ENCODE results near the gene PNLIPRP2. TPM values are rescaled to one million over a fixed set of nuclear protein-coding genes. Genes with fewer than 3 reads are reported as not detected.
A peak's percentile ranks its signal among the peaks of the same experiment; 100 is the strongest.

PNLIPRP2 gene
- total RNA-seq, 4 donors from 2014 or later, result not detected

DNA sequence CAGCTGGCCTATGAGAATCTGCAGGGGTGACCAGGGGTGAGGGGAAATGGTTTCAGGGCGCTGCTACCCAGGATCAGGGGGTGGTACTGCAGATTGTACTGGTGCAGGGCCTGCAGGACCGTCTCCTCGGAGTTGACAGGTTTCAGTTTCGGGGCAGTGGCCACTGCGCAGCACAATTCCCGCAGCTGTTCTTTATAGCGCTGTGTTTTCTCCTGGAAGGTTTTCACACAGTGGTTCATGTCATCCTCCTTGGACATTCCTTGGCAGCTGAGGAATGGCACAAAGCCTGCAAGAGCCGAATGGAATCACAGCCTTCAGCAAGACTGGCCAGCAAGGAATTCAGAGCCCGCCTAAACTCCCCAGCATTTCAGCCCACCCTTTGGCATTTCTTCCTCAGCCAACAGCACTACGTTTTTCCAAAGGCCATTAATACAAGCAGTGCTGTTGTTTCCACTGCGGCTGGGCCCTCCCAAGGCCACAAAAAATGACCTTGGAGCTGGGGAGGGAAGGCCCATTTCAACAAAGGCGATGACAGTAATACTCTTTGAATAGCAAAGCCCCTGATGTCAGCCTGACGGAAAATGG is 44.9 kb downstream of the PNLIPRP2 start:
- Histone ChIP-seq H3K4me1 (peaks cover 0 to 23% (median 21%) of the 10 kb centered on the region in 4 donors), H3K9me3 (no peaks in the 10 kb centered on the region), H3K27ac (replicated peaks in 1 of 4) (peak overlapping the region; percentile 10 to 62 (median 54)), H3K36me3 (no peaks in the 10 kb centered on the region), H3K27me3 (peaks cover 0 to 11% (median 0%) of the 10 kb centered on the region in 4 donors), H3K4me3 (peak overlapping the region; percentile 32 to 46 (median 36))
- intact Hi-C loops (cut with DNase I), result no loop called here
- DNase-seq (ENCODE audit: extremely low spot score), result no peak
- 34% methylated on average over 13 of the region's 13 CpGs for WGBS
- TF ChIP-seq EP300 (IDR thresholded peaks at IDR 0.05), result no peak
- TF ChIP-seq POLR2AphosphoS5 (IDR thresholded peaks at IDR 0.05), result peak; percentile 45 to 50

GRCh38 chr10:116667484-116667883 is 46.7 kb downstream of the PNLIPRP2 start:
- no peak for DNase-seq (ENCODE audit: extremely low spot score)
- Histone ChIP-seq H3K27me3 (peaks cover 0 to 14% (median 0%) of the 10 kb centered on the region in 4 donors), H3K4me1 (peaks cover 0 to 24% (median 21%) of the 10 kb centered on the region in 4 donors), H3K4me3 (no peak overlapping the region), H3K9me3 (no peaks in the 10 kb centered on the region), H3K27ac (replicated peaks in 1 of 4) (no peak overlapping the region), H3K36me3 (peaks cover 0 to 8% (median 6%) of the 10 kb centered on the region in 4 donors)
- TF ChIP-seq EP300 (IDR thresholded peaks at IDR 0.05) (no peak), POLR2AphosphoS5 (IDR thresholded peaks at IDR 0.05) (no peak), POLR2A (IDR thresholded peaks at IDR 0.05; ENCODE audit: low read depth) (no peak)
- TF ChIP-seq, protein P1, sequence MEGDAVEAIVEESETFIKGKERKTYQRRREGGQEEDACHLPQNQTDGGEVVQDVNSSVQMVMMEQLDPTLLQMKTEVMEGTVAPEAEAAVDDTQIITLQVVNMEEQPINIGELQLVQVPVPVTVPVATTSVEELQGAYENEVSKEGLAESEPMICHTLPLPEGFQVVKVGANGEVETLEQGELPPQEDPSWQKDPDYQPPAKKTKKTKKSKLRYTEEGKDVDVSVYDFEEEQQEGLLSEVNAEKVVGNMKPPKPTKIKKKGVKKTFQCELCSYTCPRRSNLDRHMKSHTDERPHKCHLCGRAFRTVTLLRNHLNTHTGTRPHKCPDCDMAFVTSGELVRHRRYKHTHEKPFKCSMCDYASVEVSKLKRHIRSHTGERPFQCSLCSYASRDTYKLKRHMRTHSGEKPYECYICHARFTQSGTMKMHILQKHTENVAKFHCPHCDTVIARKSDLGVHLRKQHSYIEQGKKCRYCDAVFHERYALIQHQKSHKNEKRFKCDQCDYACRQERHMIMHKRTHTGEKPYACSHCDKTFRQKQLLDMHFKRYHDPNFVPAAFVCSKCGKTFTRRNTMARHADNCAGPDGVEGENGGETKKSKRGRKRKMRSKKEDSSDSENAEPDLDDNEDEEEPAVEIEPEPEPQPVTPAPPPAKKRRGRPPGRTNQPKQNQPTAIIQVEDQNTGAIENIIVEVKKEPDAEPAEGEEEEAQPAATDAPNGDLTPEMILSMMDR (IDR thresholded peaks at IDR 0.05), result no peak
- WGBS, result 89% methylated on average over 3 of the region's 3 CpGs
- intact Hi-C loops (cut with DNase I), result no loop called here

DNA sequence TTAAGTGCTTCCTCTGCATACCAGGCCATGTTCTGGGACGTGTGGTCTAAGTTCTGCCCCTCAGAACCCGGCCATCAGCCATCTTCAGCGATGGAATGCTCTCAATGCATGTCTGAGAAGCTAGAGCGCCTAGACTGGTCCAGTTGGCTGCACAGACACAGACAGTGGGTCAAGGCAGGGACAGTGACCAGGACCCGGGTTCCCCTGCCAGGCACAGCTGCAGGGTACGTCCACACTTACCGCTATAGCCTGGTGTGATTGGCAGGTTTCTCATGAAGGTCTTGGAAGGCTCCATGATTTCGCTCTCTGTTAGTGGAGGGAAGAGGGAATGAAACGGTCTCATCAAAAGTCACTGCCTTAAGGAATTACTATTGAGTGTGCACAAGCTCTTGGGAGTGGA is 47.3 kb downstream of the PNLIPRP2 start:
- Histone ChIP-seq H3K9me3 (no peaks in the 10 kb centered on the region), H3K27me3 (peaks cover 0 to 14% (median 0%) of the 10 kb centered on the region in 4 donors), H3K36me3 (peaks cover 1 to 11% (median 8%) of the 10 kb centered on the region in 4 donors), H3K27ac (replicated peaks in 1 of 4) (no peak overlapping the region), H3K4me1 (peaks cover 0 to 24% (median 21%) of the 10 kb centered on the region in 4 donors), H3K4me3 (no peak overlapping the region)
- intact Hi-C loops (cut with DNase I), result no loop called here
- TF ChIP-seq POLR2AphosphoS5 (IDR thresholded peaks at IDR 0.05), result no peak
- no peak for TF ChIP-seq EP300 (IDR thresholded peaks at IDR 0.05)
- DNase-seq (ENCODE audit: extremely low spot score), result no peak
- WGBS, result 100% methylated on average over 6 of the region's 9 CpGs

- TF ChIP-seq POLR2A (IDR thresholded peaks at IDR 0.05; ENCODE audit: low read depth) (no peak), POLR2AphosphoS5 (IDR thresholded peaks at IDR 0.05) (no peak), EP300 (IDR thresholded peaks at IDR 0.05) (no peak)
- TF ChIP-seq, protein P1 (IDR thresholded peaks at IDR 0.05), result no peak
- no peaks in the 10 kb centered on the region for H3K9me3 ChIP-seq
- peaks cover 0 to 14% (median 0%) of the 10 kb centered on the region in 4 donors for H3K27me3 ChIP-seq
- peaks cover 0 to 24% (median 21%) of the 10 kb centered on the region in 4 donors for H3K4me1 ChIP-seq
- no peak for DNase-seq (ENCODE audit: extremely low spot score)
- H3K36me3 ChIP-seq, result peaks cover 6 to 16% (median 11%) of the 10 kb centered on the region in 4 donors
- intact Hi-C loops (cut with DNase I), result no loop called here
- H3K27ac ChIP-seq (replicated peaks in 1 of 4), result no peak overlapping the region
- WGBS, result no CpG with 5 or more reads among the region's 2 CpGs
- H3K4me3 ChIP-seq, result no peak overlapping the region
These were observed 47.7 kb downstream of the PNLIPRP2 start for GRCh38 chr10:116668446-116668845.

DNA sequence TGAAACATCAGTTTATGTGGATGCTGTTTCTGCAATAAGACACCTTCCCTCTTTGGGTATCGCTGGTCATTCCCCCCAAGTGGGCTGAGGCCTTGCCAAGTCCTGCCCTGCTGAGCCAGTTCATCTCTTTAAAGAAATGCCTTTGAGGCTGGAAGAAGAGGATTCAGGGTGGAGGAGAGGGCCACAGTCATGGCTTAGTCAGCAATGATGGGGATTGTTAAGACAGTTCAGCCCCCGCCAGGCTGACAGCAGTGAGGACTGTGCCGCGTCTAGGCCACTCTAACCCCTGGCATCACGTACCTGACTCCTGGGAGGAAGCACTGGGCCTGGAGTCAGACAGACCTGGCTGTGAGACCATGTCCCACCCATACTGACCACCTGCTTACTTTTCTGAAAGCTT is 48.3 kb downstream of the PNLIPRP2 start:
- WGBS, result 84% methylated on average over 5 of the region's 5 CpGs
- TF ChIP-seq, protein P1 (IDR thresholded peaks at IDR 0.05), result no peak
- TF ChIP-seq POLR2A (IDR thresholded peaks at IDR 0.05; ENCODE audit: low read depth) (no peak), POLR2AphosphoS5 (IDR thresholded peaks at IDR 0.05) (no peak), EP300 (IDR thresholded peaks at IDR 0.05) (no peak)
- peak overlapping the region; percentile 40 to 52 (median 47) for H3K4me3 ChIP-seq
- intact Hi-C loops (cut with DNase I), result no loop called here
- peaks cover 0 to 14% (median 0%) of the 10 kb centered on the region in 4 donors for H3K27me3 ChIP-seq
- H3K9me3 ChIP-seq, result no peaks in the 10 kb centered on the region
- peaks cover 0 to 24% (median 21%) of the 10 kb centered on the region in 4 donors for H3K4me1 ChIP-seq
- peaks cover 11 to 21% (median 15%) of the 10 kb centered on the region in 4 donors for H3K36me3 ChIP-seq
- H3K27ac ChIP-seq (replicated peaks in 1 of 4), result peak overlapping the region in 3 of 4 donors; percentile 0 to 58 (median 53)
- no peak for DNase-seq (ENCODE audit: extremely low spot score)

All from esophagus muscularis mucosa (tissue), 4 donors.